CMK (cell line): ENCODE results near the gene CDH22.

Source experiments
- DNase-seq: peaks from one replicate; pipeline ENCODE4 v3.0.0-alpha.2; 2010; ENCODE audit warnings: low read depth

The CDH22 gene

GRCh38 chr20:46240065-46240464, 68.2 kb downstream of the CDH22 start:
- DNase-seq, result peak; percentile 56

- DNase-seq, result no peak
Measured at GRCh38 chr20:46237736-46238135, 70.6 kb downstream of the CDH22 start.

- DNase-seq, result no peak
Measured at GRCh38 chr20:46237227-46237626, 71.1 kb downstream of the CDH22 start.

GRCh38 chr20:46235077-46235476, 73.2 kb downstream of the CDH22 start:
- no peak for DNase-seq

GRCh38 chr20:46233701-46234100, 74.6 kb downstream of the CDH22 start:
- DNase-seq, result no peak

- DNase-seq, result no peak
Measured at GRCh38 chr20:46232539-46232938, 75.8 kb downstream of the CDH22 start.

- no peak for DNase-seq
Measured at GRCh38 chr20:46230801-46231282, 77.5 kb downstream of the CDH22 start.

GRCh38 chr20:46230106-46230491, 78.2 kb downstream of the CDH22 start:
- DNase-seq, result no peak

GRCh38 chr20:46229478-46230105, 78.7 kb downstream of the CDH22 start:
- DNase-seq, result no peak

- no peak for DNase-seq
Measured at GRCh38 chr20:46228670-46229069, 79.6 kb downstream of the CDH22 start.

- DNase-seq, result no peak
Measured at GRCh38 chr20:46227272-46227767, 81.0 kb downstream of the CDH22 start.

GRCh38 chr20:46226602-46227001, 81.7 kb downstream of the CDH22 start:
- DNase-seq, result no peak

- DNase-seq, result no peak
Measured at GRCh38 chr20:46222521-46223007, 85.7 kb downstream of the CDH22 start.

GRCh38 chr20:46221256-46221833, 87.0 kb downstream of the CDH22 start:
- DNase-seq, result no peak

- DNase-seq, result peak; percentile 46
Measured at GRCh38 chr20:46220455-46221207, 87.7 kb downstream of the CDH22 start.

GRCh38 chr20:46219920-46220319, 88.4 kb downstream of the CDH22 start:
- DNase-seq, result no peak

GRCh38 chr20:46219190-46219589, 89.1 kb downstream of the CDH22 start:
- DNase-seq, result no peak

- DNase-seq, result no peak
Measured at GRCh38 chr20:46218656-46219055, 89.6 kb downstream of the CDH22 start.

GRCh38 chr20:46217583-46217982, 90.7 kb downstream of the CDH22 start:
- DNase-seq, result no peak

GRCh38 chr20:46216770-46217464, 91.4 kb downstream of the CDH22 start:
- DNase-seq, result no peak

GRCh38 chr20:46215913-46216707, 92.2 kb downstream of the CDH22 start:
- DNase-seq, result peak; percentile 91
